Small intestine (tissue), 7 donors: ENCODE results near the gene MALRD1. TPM values are rescaled to one million over a fixed set of nuclear protein-coding genes. Genes with fewer than 3 reads are reported as not detected.

Source experiments
- DNase-seq, 2 donors: peaks; one replicate each; pipeline versions ENCODE4 v3.0.0 to v3.0.0-alpha.2; 2013
- FAIRE-seq: peaks from 2 replicates; lab custom pipeline; 2012; peaks lifted over from hg19 to GRCh38; lab: Jason Lieb, UNC
- H3K27ac ChIP-seq, 3 donors: one replicate each; pipeline ENCODE4 v1.5.1; 2013; ENCODE audit warnings: low read length in 2 of 3, mild to moderate bottlenecking in 2 of 3, control low read depth in 1 of 3, inconsistent platforms in 1 of 3, low read depth in 1 of 3, moderate library complexity in 1 of 3
- H3K27me3 ChIP-seq, 3 donors: one replicate each; pipeline ENCODE4 v1.6.1; 2013; ENCODE audit warnings: low read length in 3 of 3, inconsistent platforms in 1 of 3; ENCODE audit not compliant: control insufficient read depth in 3 of 3, insufficient read depth in 3 of 3
- H3K36me3 ChIP-seq, 3 donors: one replicate each; pipeline ENCODE4 v1.6.1; 2013; ENCODE audit warnings: low read length in 3 of 3, inconsistent platforms in 1 of 3, low read depth in 1 of 3, mild to moderate bottlenecking in 1 of 3, moderate library complexity in 1 of 3; ENCODE audit not compliant: control insufficient read depth in 3 of 3, insufficient read depth in 2 of 3
- H3K4me1 ChIP-seq, 3 donors: one replicate each; pipeline ENCODE4 v1.6.1; 2013; ENCODE audit warnings: low read length in 2 of 3, inconsistent platforms in 1 of 3, low read depth in 1 of 3, mild to moderate bottlenecking in 1 of 3, moderate library complexity in 1 of 3; ENCODE audit not compliant: control insufficient read depth in 3 of 3, insufficient read depth in 2 of 3
- H3K4me3 ChIP-seq, 3 donors: one replicate each; pipeline ENCODE4 v1.5.1; 2013; ENCODE audit warnings: low read length in 3 of 3, control low read depth in 1 of 3, inconsistent platforms in 1 of 3, low read depth in 1 of 3, mild to moderate bottlenecking in 1 of 3, moderate library complexity in 1 of 3
- H3K9me3 ChIP-seq, 2 donors: one replicate each; pipeline ENCODE4 v1.6.1; 2013; ENCODE audit warnings: low read depth in 1 of 2, low read length in 1 of 2; ENCODE audit not compliant: control insufficient read depth in 2 of 2, insufficient read depth in 1 of 2
- WGBS, 3 donors: extraction: QIAGEN DNeasy Blood & Tissue Kit; methylation state at CpG; one replicate each; pipeline ENCODE4 v1.1.7; 2013; 5-methylcytosine and 5-hydroxymethylcytosine counted together
- polyA plus RNA-seq, 4 donors: library from polyadenylated mRNA; stranded (reverse) in 3 of 4; unstranded in 1 of 4; fragments of 200-250 nt in 3 of 4; fragments of 120-200 nt in 1 of 4; gene quantifications; one replicate each; pipeline versions ENCODE4 v1.2.1 to v1.2.3, GENCODE V29; 2013
- donor health status: healthy with polysubstance abuse.
- donor health status: control.
- donor health status: control.
- donor health status: Bipolar disorder and iron deficiency.
- donor health status: healthy.

Gene MALRD1
- polyA plus RNA-seq, 4 donors = 21.2 to 201 (median 35.0) TPM

DNA sequence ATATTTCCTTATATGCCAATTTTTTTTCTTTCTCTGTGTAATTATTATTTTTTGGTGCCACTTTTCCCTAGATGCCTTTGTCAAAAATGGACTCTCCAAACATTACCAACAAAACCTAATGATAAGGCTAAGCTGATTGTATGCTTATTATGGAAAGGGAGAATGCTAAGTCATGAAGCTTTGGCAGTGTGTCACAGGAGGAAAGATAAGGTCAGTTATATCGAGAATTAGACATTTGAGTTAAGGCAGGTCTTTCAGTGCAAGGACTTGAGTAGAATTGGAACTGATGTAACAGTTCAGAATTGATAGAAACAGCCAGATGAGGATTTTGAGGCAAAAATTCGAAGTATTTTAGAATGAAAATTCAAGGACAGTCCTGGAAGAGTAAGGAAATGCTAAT lies 16.8 kb upstream of the MALRD1 start:
- no peak overlapping the region for H3K27ac ChIP-seq
- no peak for FAIRE-seq
- no peak for DNase-seq
- WGBS, 3 donors = 71 to 82% (median 75%) methylated on average over 2 of the region's 2 CpGs
- no peaks in the 10 kb centered on the region for H3K27me3 ChIP-seq
- peaks cover 0 to 3% (median 0%) of the 10 kb centered on the region in 3 donors for H3K4me1 ChIP-seq
- H3K9me3 ChIP-seq = no peaks in the 10 kb centered on the region
- H3K36me3 ChIP-seq = no peaks in the 10 kb centered on the region
- no peak overlapping the region for H3K4me3 ChIP-seq

DNA sequence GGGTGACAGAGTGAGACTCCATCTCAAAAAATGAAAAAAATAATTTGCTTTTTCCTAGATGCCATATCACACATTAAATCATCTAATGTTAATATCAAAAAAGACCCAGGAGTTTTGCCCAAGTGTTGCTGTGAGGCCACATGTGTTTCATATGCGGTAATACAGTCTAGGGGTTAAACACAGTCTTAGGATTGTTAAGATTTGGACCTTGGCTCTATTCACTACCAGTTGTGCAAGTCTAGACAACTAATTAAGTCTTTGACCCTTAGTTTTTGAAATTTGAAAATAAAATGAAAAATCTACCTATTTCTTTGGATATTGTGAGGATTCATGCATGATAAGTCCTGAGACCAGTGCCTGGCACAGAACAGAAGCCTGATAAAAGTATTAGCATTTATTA lies 14.9 kb upstream of the MALRD1 start:
- H3K9me3 ChIP-seq = no peaks in the 10 kb centered on the region
- WGBS, 3 donors = 89 to 94% (median 91%) methylated on average over 1 of the region's 1 CpG
- DNase-seq (peak in 1 of 2 donors; percentile 54), FAIRE-seq (no peak)
- H3K27ac ChIP-seq = no peak overlapping the region
- H3K4me1 ChIP-seq = peaks cover 0 to 3% (median 0%) of the 10 kb centered on the region in 3 donors
- H3K4me3 ChIP-seq = no peak overlapping the region
- H3K27me3 ChIP-seq = no peaks in the 10 kb centered on the region
- no peaks in the 10 kb centered on the region for H3K36me3 ChIP-seq

DNA sequence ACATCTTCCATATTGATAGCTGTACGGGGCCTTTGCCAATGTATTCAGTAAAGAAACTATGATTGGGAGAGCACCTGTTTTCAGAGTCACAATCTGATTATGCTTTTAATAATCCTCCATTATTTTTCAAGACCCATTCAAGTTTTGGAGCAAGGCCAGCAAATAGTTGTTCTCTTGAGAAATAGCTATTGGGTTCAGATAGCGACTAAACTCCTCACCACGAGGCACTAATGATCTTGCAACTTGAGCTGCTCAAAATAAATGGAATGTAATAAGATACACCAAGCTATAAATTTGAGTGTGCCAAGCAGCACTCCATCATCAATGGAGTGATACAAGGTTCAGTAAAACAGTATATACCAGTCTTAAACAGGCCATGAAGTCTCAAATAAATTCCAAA lies 7.4 kb upstream of the MALRD1 start:
- H3K9me3 ChIP-seq = no peaks in the 10 kb centered on the region
- H3K36me3 ChIP-seq = no peaks in the 10 kb centered on the region
- DNase-seq (no peak), FAIRE-seq (no peak)
- peaks cover 0 to 2% (median 0%) of the 10 kb centered on the region in 3 donors for H3K4me1 ChIP-seq
- H3K27me3 ChIP-seq = no peaks in the 10 kb centered on the region
- no peak overlapping the region for H3K4me3 ChIP-seq
- H3K27ac ChIP-seq = peak overlapping the region in 1 of 3 donors; percentile 11
- WGBS, 3 donors = 15 to 49% (median 32%) methylated on average over 3 of the region's 3 CpGs

DNA sequence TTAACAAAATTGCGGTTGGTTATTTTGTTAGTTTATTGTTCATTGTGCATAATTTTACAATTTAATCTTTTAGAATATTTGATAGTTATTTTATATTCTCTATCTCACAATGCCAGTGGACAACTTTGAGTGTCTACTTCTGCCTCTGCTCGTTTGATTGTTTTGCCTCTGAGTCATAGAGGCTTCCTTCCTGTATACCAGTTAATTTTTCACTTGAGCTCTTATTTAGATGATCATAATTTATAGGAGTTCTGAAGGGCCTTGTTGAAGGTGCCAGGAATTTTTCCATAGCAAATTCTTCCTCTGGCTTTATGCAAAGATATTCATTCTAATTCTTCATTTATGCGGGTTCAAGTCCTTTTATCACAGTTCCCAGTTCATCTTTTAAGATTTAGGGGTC lies 5.2 kb upstream of the MALRD1 start:
- no peaks in the 10 kb centered on the region for H3K36me3 ChIP-seq
- H3K27me3 ChIP-seq = no peaks in the 10 kb centered on the region
- FAIRE-seq = peak; percentile 26
- H3K9me3 ChIP-seq = no peaks in the 10 kb centered on the region
- peak in 1 of 2 donors; percentile 52 for DNase-seq
- H3K4me3 ChIP-seq = no peak overlapping the region
- 52 to 56% (median 55%) methylated on average over 3 of the region's 3 CpGs for WGBS, 3 donors
- peaks cover 0 to 2% (median 0%) of the 10 kb centered on the region in 3 donors for H3K4me1 ChIP-seq
- H3K27ac ChIP-seq = no peak overlapping the region

DNA sequence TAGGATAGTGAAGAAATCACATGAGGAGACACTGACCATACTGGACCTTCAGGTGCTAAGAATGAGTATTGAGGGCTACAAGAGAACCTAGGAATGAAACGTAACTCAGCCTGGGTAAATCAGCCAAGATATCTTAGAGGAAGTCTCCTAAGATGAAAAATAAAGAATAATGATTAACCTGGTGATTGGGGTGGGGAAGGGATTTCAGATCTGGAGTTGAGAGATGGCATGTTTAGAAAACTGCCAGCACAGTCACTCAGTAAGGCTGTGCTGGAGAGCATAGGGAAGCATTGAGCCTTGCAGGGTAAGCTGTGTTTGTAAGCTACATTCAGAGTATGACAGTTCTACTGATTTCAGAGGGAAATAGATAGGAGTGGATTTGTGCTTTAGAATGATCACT lies 1.9 kb upstream of the MALRD1 start:
- Histone ChIP-seq H3K27ac (peak overlapping the region; percentile 64), H3K4me1 (peaks cover 0 to 2% (median 0%) of the 10 kb centered on the region in 3 donors), H3K4me3 (peak overlapping the region in 2 of 3 donors; percentile 30 to 42), H3K27me3 (no peaks in the 10 kb centered on the region), H3K9me3 (peaks cover 0 to 4% of the 10 kb centered on the region in 2 donors), H3K36me3 (peaks cover 0 to 4% (median 0%) of the 10 kb centered on the region in 3 donors)
- 10 to 48% (median 18%) methylated on average over 1 of the region's 1 CpG for WGBS, 3 donors
- DNase-seq (peak; percentile 80 to 87), FAIRE-seq (no peak)

DNA sequence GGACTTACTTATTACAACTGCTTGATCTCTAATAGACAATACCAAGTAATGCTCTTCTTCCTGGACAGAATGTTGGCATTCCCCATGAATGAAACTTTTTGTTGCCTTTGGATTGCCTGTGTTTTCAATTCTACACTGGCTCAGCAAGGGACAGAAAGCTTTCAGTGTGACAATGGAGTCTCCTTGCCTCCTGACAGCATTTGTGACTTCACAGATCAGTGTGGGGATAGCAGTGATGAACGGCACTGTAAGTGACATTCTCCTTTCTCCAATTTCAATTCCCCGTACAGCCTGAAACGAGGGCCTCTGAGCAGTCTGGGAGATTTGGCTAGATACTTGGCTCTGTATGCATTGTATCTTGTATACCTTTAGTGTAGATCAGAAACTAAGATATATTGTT lies 290 bp downstream of the MALRD1 start:
- 5 to 30% (median 22%) methylated on average over 3 of the region's 3 CpGs for WGBS, 3 donors
- DNase-seq (peak in 1 of 2 donors; percentile 70), FAIRE-seq (no peak)
- Histone ChIP-seq H3K27me3 (no peaks in the 10 kb centered on the region), H3K9me3 (peaks cover 0 to 12% of the 10 kb centered on the region in 2 donors), H3K4me3 (peak overlapping the region in 2 of 3 donors; percentile 45 to 47), H3K27ac (peak overlapping the region; percentile 5 to 71 (median 13)), H3K4me1 (peaks cover 0 to 3% (median 0%) of the 10 kb centered on the region in 3 donors), H3K36me3 (peaks cover 0 to 7% (median 0%) of the 10 kb centered on the region in 3 donors)

GRCh38 chr10:19049567-19049966 lies 966 bp downstream of the MALRD1 start:
- no peaks in the 10 kb centered on the region for H3K27me3 ChIP-seq
- H3K4me3 ChIP-seq = peak overlapping the region in 2 of 3 donors; percentile 45 to 47
- H3K9me3 ChIP-seq = peaks cover 0 to 12% of the 10 kb centered on the region in 2 donors
- FAIRE-seq = no peak
- WGBS, 3 donors = 16 to 68% (median 40%) methylated on average over 2 of the region's 2 CpGs
- H3K27ac ChIP-seq = peak overlapping the region; percentile 5 to 71 (median 48)
- H3K4me1 ChIP-seq = peaks cover 0 to 3% (median 0%) of the 10 kb centered on the region in 3 donors
- H3K36me3 ChIP-seq = peaks cover 0 to 7% (median 0%) of the 10 kb centered on the region in 3 donors
- peak; percentile 80 to 92 for DNase-seq

DNA sequence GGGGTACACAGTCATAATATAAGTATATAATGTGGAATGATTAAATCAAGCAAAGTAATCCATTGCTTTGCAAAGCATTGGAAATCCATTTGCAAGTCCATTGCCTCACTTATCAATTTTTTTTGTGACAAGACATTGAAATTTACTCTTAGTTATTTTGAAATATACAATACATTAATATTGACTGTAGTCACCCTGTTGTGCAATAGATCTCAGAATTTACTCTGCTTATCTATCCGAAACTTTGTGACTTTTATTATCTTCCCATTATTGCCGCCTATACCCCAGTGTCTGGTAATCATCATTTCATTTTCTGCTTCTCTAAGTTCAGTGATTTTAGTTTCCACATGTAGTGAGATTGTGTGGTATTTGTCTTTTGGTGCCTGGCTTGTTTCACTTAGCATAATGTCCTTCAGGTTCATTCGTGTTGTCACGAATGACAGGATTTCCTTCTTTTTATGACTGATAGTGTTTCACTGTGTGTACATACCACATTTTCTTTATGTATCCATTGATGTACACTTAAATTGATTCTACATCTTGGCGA lies 5.8 kb downstream of the MALRD1 start:
- Histone ChIP-seq H3K4me1 (peaks cover 0 to 12% (median 0%) of the 10 kb centered on the region in 3 donors), H3K27ac (peak overlapping the region in 2 of 3 donors; percentile 11 to 47), H3K4me3 (no peak overlapping the region), H3K27me3 (no peaks in the 10 kb centered on the region), H3K9me3 (peaks cover 0 to 12% of the 10 kb centered on the region in 2 donors), H3K36me3 (peaks cover 0 to 7% (median 0%) of the 10 kb centered on the region in 3 donors)
- peak; percentile 40 to 63 for DNase-seq
- 18 to 50% (median 42%) methylated on average over 5 of the region's 5 CpGs for WGBS, 3 donors
- FAIRE-seq = no peak
